Endodermal cell (in vitro differentiated cells): Measurements from ENCODE around the gene NPAS3. TPM values are rescaled to one million over a fixed set of nuclear protein-coding genes. Genes with fewer than 3 reads are reported as not detected.

Experiments used
- DNase-seq: peaks from one replicate; pipeline ENCODE4 v3.0.0-alpha.2; 2017
- H3K27ac ChIP-seq: 2 replicates; pipeline ENCODE4 v1.5.1; 2013; ENCODE audit warnings: mild to moderate bottlenecking, low read depth, low read length, moderate library complexity
- H3K27me3 ChIP-seq: 2 replicates; pipeline ENCODE4 v1.6.1; 2013; ENCODE audit warnings: mild to moderate bottlenecking, low read length, moderate library complexity; ENCODE audit not compliant: insufficient read depth, control insufficient read depth, poor library complexity, severe bottlenecking
- H3K36me3 ChIP-seq: 2 replicates; pipeline ENCODE4 v1.7.0; 2013; ENCODE audit warnings: mild to moderate bottlenecking, low read length, moderate library complexity; ENCODE audit not compliant: control insufficient read depth, insufficient read depth
- H3K4me1 ChIP-seq: one replicate; pipeline ENCODE4 v1.7.0; 2013; ENCODE audit warnings: low read length; ENCODE audit not compliant: control insufficient read depth, insufficient read depth
- H3K4me3 ChIP-seq: 2 replicates; pipeline ENCODE4 v1.5.1; 2013; ENCODE audit warnings: mild to moderate bottlenecking, low read length, moderate library complexity
- H3K9ac ChIP-seq: 2 replicates; pipeline ENCODE4 v1.6.1; 2013; ENCODE audit warnings: mild to moderate bottlenecking, low read length, moderate library complexity; ENCODE audit not compliant: poor library complexity, severe bottlenecking; ENCODE audit errors: extremely low read depth
- H3K9me3 ChIP-seq: 2 replicates; pipeline ENCODE4 v1.6.1; 2013; ENCODE audit warnings: mild to moderate bottlenecking, low read length, moderate library complexity; ENCODE audit not compliant: control insufficient read depth
- H3K27ac Mint-ChIP-seq: 2 replicates; pipeline ENCODE4 v1.8.0; 2020; ENCODE audit warnings: mixed read lengths
- H3K27me3 Mint-ChIP-seq: 2 replicates; pipeline ENCODE4 v1.8.0; 2021; ENCODE audit warnings: mild to moderate bottlenecking, mixed read lengths; ENCODE audit not compliant: insufficient read depth
- H3K36me3 Mint-ChIP-seq: 2 replicates; pipeline ENCODE4 v1.8.0; 2020; ENCODE audit warnings: low read depth, mixed read lengths
- H3K4me1 Mint-ChIP-seq: 2 replicates; pipeline ENCODE4 v1.8.0; 2020; ENCODE audit warnings: mixed read lengths
- H3K4me3 Mint-ChIP-seq: 2 replicates; pipeline ENCODE4 v1.8.0; 2020; ENCODE audit warnings: mild to moderate bottlenecking, moderate library complexity, mixed read lengths
- H3K9me3 Mint-ChIP-seq: 2 replicates; pipeline ENCODE4 v1.8.0; 2020; ENCODE audit warnings: mild to moderate bottlenecking, mixed read lengths
- WGBS, 2 experiments: methylation state at CpG; one replicate each; pipeline versions ENCODE4 v1.1.5 to v1.1.7; 2013; ENCODE audit warnings: missing lambda C conversion rate in 2 of 2, mixed read lengths in 1 of 2; ENCODE audit not compliant: insufficient coverage in 1 of 2, insufficient read length in 1 of 2; 5-methylcytosine and 5-hydroxymethylcytosine counted together
- total RNA-seq, 2 donors: library from RNA; stranded (reverse); fragmentation: NEBNext Ultra II Directional in 1 of 2; extraction: Animal tissue kit (Norgen Biotek cat#: 25700) in 1 of 2; gene quantifications; 2 replicates in 1 of 2; 3 replicates in 1 of 2; pipeline ENCODE4 v1.2.1, GENCODE V29; 2021
- TF ChIP-seq, protein P1 (sequence below): fragments of 200-600 bp; sonication (generic); conservative IDR thresholded peaks from 2 replicates; pipeline ENCODE4 v1.5.0; 2021; ENCODE audit warnings: antibody characterized with exemption, mild to moderate bottlenecking

NPAS3 gene
- total RNA-seq, 2 donors from 2014 or later, result 1.4 to 1.6 TPM

DNA sequence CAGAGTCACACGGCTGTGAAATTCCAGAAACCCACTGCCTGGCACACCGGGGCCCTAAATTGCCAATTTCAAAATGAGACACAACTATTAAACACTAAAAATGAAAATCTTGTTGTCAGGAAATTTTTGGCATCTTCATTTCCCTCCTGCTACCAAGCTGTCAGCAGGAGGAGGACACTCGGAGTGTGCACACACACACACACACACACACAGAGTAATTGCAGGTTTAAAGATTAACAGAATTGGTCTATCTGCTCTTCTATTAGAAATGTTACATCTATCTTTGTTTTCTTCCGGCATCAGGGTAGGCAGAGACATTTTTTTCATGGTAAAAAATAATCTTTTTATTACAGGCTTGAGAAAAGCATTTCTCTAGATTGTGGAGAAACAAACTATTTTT lies 698.0 kb downstream of the NPAS3 start:
- Histone ChIP-seq H3K9me3 (no peaks in the 10 kb centered on the region), H3K27ac (no peak overlapping the region), H3K9ac (no peak overlapping the region), H3K4me3 (no peak overlapping the region), H3K27me3 (no peaks in the 10 kb centered on the region), H3K36me3 (no peaks in the 10 kb centered on the region), H3K4me1 (peaks cover 5% of the 10 kb centered on the region)
- TF ChIP-seq, protein P1, sequence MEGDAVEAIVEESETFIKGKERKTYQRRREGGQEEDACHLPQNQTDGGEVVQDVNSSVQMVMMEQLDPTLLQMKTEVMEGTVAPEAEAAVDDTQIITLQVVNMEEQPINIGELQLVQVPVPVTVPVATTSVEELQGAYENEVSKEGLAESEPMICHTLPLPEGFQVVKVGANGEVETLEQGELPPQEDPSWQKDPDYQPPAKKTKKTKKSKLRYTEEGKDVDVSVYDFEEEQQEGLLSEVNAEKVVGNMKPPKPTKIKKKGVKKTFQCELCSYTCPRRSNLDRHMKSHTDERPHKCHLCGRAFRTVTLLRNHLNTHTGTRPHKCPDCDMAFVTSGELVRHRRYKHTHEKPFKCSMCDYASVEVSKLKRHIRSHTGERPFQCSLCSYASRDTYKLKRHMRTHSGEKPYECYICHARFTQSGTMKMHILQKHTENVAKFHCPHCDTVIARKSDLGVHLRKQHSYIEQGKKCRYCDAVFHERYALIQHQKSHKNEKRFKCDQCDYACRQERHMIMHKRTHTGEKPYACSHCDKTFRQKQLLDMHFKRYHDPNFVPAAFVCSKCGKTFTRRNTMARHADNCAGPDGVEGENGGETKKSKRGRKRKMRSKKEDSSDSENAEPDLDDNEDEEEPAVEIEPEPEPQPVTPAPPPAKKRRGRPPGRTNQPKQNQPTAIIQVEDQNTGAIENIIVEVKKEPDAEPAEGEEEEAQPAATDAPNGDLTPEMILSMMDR, result no peak
- Mint-ChIP-seq H3K36me3 (no peaks in the 10 kb centered on the region), H3K27me3 (no peaks in the 10 kb centered on the region), H3K9me3 (no peaks in the 10 kb centered on the region), H3K4me3 (no peak overlapping the region), H3K4me1 (peaks cover 3% of the 10 kb centered on the region), H3K27ac (no peak overlapping the region)
- DNase-seq, result no peak
- 95 to 100% methylated on average over 1 to 4 of the region's 4 CpGs for WGBS, 2 experiments

- Mint-ChIP-seq H3K4me3 (no peak overlapping the region), H3K27ac (peak overlapping the region; percentile 40), H3K27me3 (no peaks in the 10 kb centered on the region), H3K9me3 (no peaks in the 10 kb centered on the region), H3K36me3 (no peaks in the 10 kb centered on the region), H3K4me1 (peaks cover 20% of the 10 kb centered on the region)
- peak overlapping the region; percentile 29 for H3K9ac ChIP-seq
- H3K9me3 ChIP-seq, result no peaks in the 10 kb centered on the region
- no peaks in the 10 kb centered on the region for H3K27me3 ChIP-seq
- H3K4me3 ChIP-seq, result peak overlapping the region; percentile 19
- TF ChIP-seq, protein P1, result no peak
- WGBS, 2 experiments, result 10 to 18% methylated on average over 4 to 6 of the region's 6 CpGs
- H3K4me1 ChIP-seq, result peaks cover 12% of the 10 kb centered on the region
- H3K27ac ChIP-seq, result peak overlapping the region; percentile 91
- no peaks in the 10 kb centered on the region for H3K36me3 ChIP-seq
- peak; percentile 47 for DNase-seq
Observed at GRCh38 chr14:33642080-33642479, 703.4 kb downstream of the NPAS3 start.

GRCh38 chr14:33642691-33643244 lies 704.1 kb downstream of the NPAS3 start:
- DNase-seq, result no peak
- no peaks in the 10 kb centered on the region for H3K36me3 ChIP-seq
- H3K27ac Mint-ChIP-seq, result no peak overlapping the region
- H3K9me3 Mint-ChIP-seq, result no peaks in the 10 kb centered on the region
- H3K27ac ChIP-seq, result peak overlapping the region; percentile 91
- H3K36me3 Mint-ChIP-seq, result no peaks in the 10 kb centered on the region
- H3K4me3 Mint-ChIP-seq, result no peak overlapping the region
- H3K9ac ChIP-seq, result peak overlapping the region; percentile 29
- no peaks in the 10 kb centered on the region for H3K27me3 Mint-ChIP-seq
- peaks cover 27% of the 10 kb centered on the region for H3K4me1 Mint-ChIP-seq
- H3K4me3 ChIP-seq, result peak overlapping the region; percentile 22
- 75 to 86% methylated on average over 2 to 4 of the region's 4 CpGs for WGBS, 2 experiments
- TF ChIP-seq, protein P1, result no peak
- no peaks in the 10 kb centered on the region for H3K27me3 ChIP-seq
- H3K4me1 ChIP-seq, result peaks cover 12% of the 10 kb centered on the region
- no peaks in the 10 kb centered on the region for H3K9me3 ChIP-seq
